ENCODE measurements around the gene MYMK. TPM values are rescaled to one million over a fixed set of nuclear protein-coding genes. Genes with fewer than 3 reads are reported as not detected.

MYMK gene
- total and polyA plus RNA-seq, 7 experiments from 2014 or later = not detected

- no peak overlapping the region for H3K4me3 ChIP-seq (ENCODE audit: low read length)
- H3K4me1 Mint-ChIP-seq = no peaks in the 10 kb centered on the region
- CTCF ChIA-PET = interaction anchor here (0.6 to 1.3 kb wide), 4 partner anchors 10 to 351 kb away, joined by 3 to 5 read pairs (median 3); no protein-coding TSS in a partner anchor
- H3K9me3 Mint-ChIP-seq = peaks cover 4 to 24% (median 16%) of the 10 kb centered on the region in 11 donors
- H3K27me3 ChIP-seq (ENCODE audit: control insufficient read depth in 2 of 2, insufficient read depth in 2 of 2, low read length in 2 of 2) = no peaks in the 10 kb centered on the region
- H3K9me3 ChIP-seq (ENCODE audit: control insufficient read depth in 2 of 3, low read length in 3 of 3) = peaks cover 0 to 8% (median 0%) of the 10 kb centered on the region in 3 experiments
- H3K27ac Mint-ChIP-seq = no peak overlapping the region
- peaks cover 0 to 10% (median 0%) of the 10 kb centered on the region in 5 donors for H3K27me3 Mint-ChIP-seq
- no peak overlapping the region for H3K4me3 Mint-ChIP-seq
- H3K27ac ChIP-seq (ENCODE audit: low read depth, low read length) = no peak overlapping the region
- H3K36me3 Mint-ChIP-seq = peaks cover 0 to 17% (median 4%) of the 10 kb centered on the region in 5 donors
- intact Hi-C loops (cut with micrococcal nuclease) = no loop called here
- DNase-seq = no peak
- no peaks in the 10 kb centered on the region for H3K4me1 ChIP-seq (ENCODE audit: control insufficient read depth in 2 of 2, insufficient read depth in 2 of 2, low read length in 2 of 2)
- no peak for ATAC-seq
- POLR2A ChIA-PET = interaction anchor here (0.6 to 1.3 kb wide), 2 partner anchors 10 to 637 kb away, joined by 3 to 4 read pairs; partner anchors contain the start of gene WDR5
- H3K36me3 ChIP-seq (ENCODE audit: control insufficient read depth in 2 of 3, insufficient read depth in 3 of 3, low read length in 3 of 3) = no peaks in the 10 kb centered on the region
Measured at GRCh38 chr9:133499132-133499891, 25.4 kb downstream of the MYMK start.

- Mint-ChIP-seq H3K36me3 (peaks cover 0 to 11% (median 3%) of the 10 kb centered on the region in 5 donors), H3K9me3 (peaks cover 4 to 18% (median 8%) of the 10 kb centered on the region in 11 donors), H3K27ac (peak overlapping the region in 1 of 9 donors; percentile 65), H3K27me3 (peaks cover 0 to 8% (median 0%) of the 10 kb centered on the region in 5 donors), H3K4me3 (no peak overlapping the region), H3K4me1 (no peaks in the 10 kb centered on the region)
- ATAC-seq (no peak), DNase-seq (no peak)
- Histone ChIP-seq H3K27me3 (ENCODE audit: control insufficient read depth in 2 of 2, insufficient read depth in 2 of 2, low read length in 2 of 2) (no peaks in the 10 kb centered on the region), H3K27ac (ENCODE audit: low read depth, low read length) (no peak overlapping the region), H3K9me3 (ENCODE audit: control insufficient read depth in 2 of 3, low read length in 3 of 3) (peaks cover 0 to 8% (median 0%) of the 10 kb centered on the region in 3 experiments), H3K36me3 (ENCODE audit: control insufficient read depth in 2 of 3, insufficient read depth in 3 of 3, low read length in 3 of 3) (no peaks in the 10 kb centered on the region), H3K4me1 (ENCODE audit: control insufficient read depth in 2 of 2, insufficient read depth in 2 of 2, low read length in 2 of 2) (no peaks in the 10 kb centered on the region), H3K4me3 (ENCODE audit: low read length) (no peak overlapping the region)
- ChIA-PET POLR2A (interaction anchor here (2.3 kb wide), 1 partner anchor 12 kb away, joined by 13 read pairs; no protein-coding TSS in a partner anchor), CTCF (interaction anchor here (0.7 to 1.9 kb wide), 2 partner anchors 11 to 311 kb away, joined by 3 to 13 read pairs; no protein-coding TSS in a partner anchor)
- intact Hi-C loops (cut with micrococcal nuclease) = no loop called here
Measured at GRCh38 chr9:133496861-133497842, 27.6 kb downstream of the MYMK start.

GRCh38 chr9:133495327-133496293 lies 29.1 kb downstream of the MYMK start:
- ChIA-PET POLR2A (interaction anchor here (2.3 kb wide), 1 partner anchor 14 kb away, joined by 13 read pairs; no protein-coding TSS in a partner anchor), CTCF (interaction anchor here (0.6 to 1.9 kb wide), 5 partner anchors 9 to 314 kb away, joined by 3 to 13 read pairs (median 3); no protein-coding TSS in a partner anchor)
- no peak overlapping the region for H3K4me3 Mint-ChIP-seq
- H3K4me3 ChIP-seq (ENCODE audit: low read length) = no peak overlapping the region
- no peak overlapping the region for H3K27ac Mint-ChIP-seq
- ATAC-seq = no peak
- no peak overlapping the region for H3K27ac ChIP-seq (ENCODE audit: low read depth, low read length)
- DNase-seq = no peak
- H3K27me3 ChIP-seq (ENCODE audit: control insufficient read depth in 2 of 2, insufficient read depth in 2 of 2, low read length in 2 of 2) = no peaks in the 10 kb centered on the region
- H3K36me3 ChIP-seq (ENCODE audit: control insufficient read depth in 2 of 3, insufficient read depth in 3 of 3, low read length in 3 of 3) = no peaks in the 10 kb centered on the region
- peaks cover 0 to 6% (median 0%) of the 10 kb centered on the region in 5 donors for H3K27me3 Mint-ChIP-seq
- peaks cover 0 to 6% (median 0%) of the 10 kb centered on the region in 11 donors for H3K9me3 Mint-ChIP-seq
- intact Hi-C loops (cut with micrococcal nuclease) = no loop called here
- no peaks in the 10 kb centered on the region for H3K4me1 Mint-ChIP-seq
- H3K9me3 ChIP-seq (ENCODE audit: control insufficient read depth in 2 of 3, low read length in 3 of 3) = no peaks in the 10 kb centered on the region
- no peaks in the 10 kb centered on the region for H3K4me1 ChIP-seq (ENCODE audit: control insufficient read depth in 2 of 2, insufficient read depth in 2 of 2, low read length in 2 of 2)
- H3K36me3 Mint-ChIP-seq = no peaks in the 10 kb centered on the region

GRCh38 chr9:133494636-133495326 lies 30.0 kb downstream of the MYMK start:
- Mint-ChIP-seq H3K27ac (no peak overlapping the region), H3K4me3 (no peak overlapping the region), H3K9me3 (peaks cover 0 to 4% (median 0%) of the 10 kb centered on the region in 11 donors), H3K27me3 (peaks cover 0 to 6% (median 0%) of the 10 kb centered on the region in 5 donors), H3K36me3 (no peaks in the 10 kb centered on the region), H3K4me1 (no peaks in the 10 kb centered on the region)
- Histone ChIP-seq H3K4me1 (ENCODE audit: control insufficient read depth in 2 of 2, insufficient read depth in 2 of 2, low read length in 2 of 2) (no peaks in the 10 kb centered on the region), H3K9me3 (ENCODE audit: control insufficient read depth in 2 of 3, low read length in 3 of 3) (no peaks in the 10 kb centered on the region), H3K27me3 (ENCODE audit: control insufficient read depth in 2 of 2, insufficient read depth in 2 of 2, low read length in 2 of 2) (no peaks in the 10 kb centered on the region), H3K4me3 (ENCODE audit: low read length) (no peak overlapping the region), H3K36me3 (ENCODE audit: control insufficient read depth in 2 of 3, insufficient read depth in 3 of 3, low read length in 3 of 3) (no peaks in the 10 kb centered on the region), H3K27ac (ENCODE audit: low read depth, low read length) (no peak overlapping the region)
- ChIA-PET CTCF (interaction anchor here (0.6 to 1.9 kb wide), 4 partner anchors 8 to 331 kb away, joined by 3 to 13 read pairs (median 4); no protein-coding TSS in a partner anchor), POLR2A (no interaction called here)
- intact Hi-C loops (cut with micrococcal nuclease) = no loop called here
- DNase-seq (no peak), ATAC-seq (no peak)

- peaks cover 0 to 4% (median 0%) of the 10 kb centered on the region in 11 donors for H3K9me3 Mint-ChIP-seq
- no peak overlapping the region for H3K27ac Mint-ChIP-seq
- Histone ChIP-seq H3K4me3 (ENCODE audit: low read length) (no peak overlapping the region), H3K27me3 (ENCODE audit: control insufficient read depth in 2 of 2, insufficient read depth in 2 of 2, low read length in 2 of 2) (no peaks in the 10 kb centered on the region), H3K36me3 (ENCODE audit: control insufficient read depth in 2 of 3, insufficient read depth in 3 of 3, low read length in 3 of 3) (no peaks in the 10 kb centered on the region), H3K27ac (ENCODE audit: low read depth, low read length) (no peak overlapping the region), H3K4me1 (ENCODE audit: control insufficient read depth in 2 of 2, insufficient read depth in 2 of 2, low read length in 2 of 2) (no peaks in the 10 kb centered on the region), H3K9me3 (ENCODE audit: control insufficient read depth in 2 of 3, low read length in 3 of 3) (no peaks in the 10 kb centered on the region)
- H3K36me3 Mint-ChIP-seq = no peaks in the 10 kb centered on the region
- ATAC-seq (no peak), DNase-seq (no peak)
- intact Hi-C loops (cut with micrococcal nuclease) = no loop called here
- POLR2A ChIA-PET = no interaction called here
- CTCF ChIA-PET = interaction anchor here (0.6 kb wide), 1 partner anchor 330 kb away, joined by 3 read pairs; no protein-coding TSS in a partner anchor
- H3K27me3 Mint-ChIP-seq = peaks cover 0 to 6% (median 0%) of the 10 kb centered on the region in 5 donors
- no peaks in the 10 kb centered on the region for H3K4me1 Mint-ChIP-seq
- no peak overlapping the region for H3K4me3 Mint-ChIP-seq
Measured at GRCh38 chr9:133493845-133494540, 30.8 kb downstream of the MYMK start.
